RWPE1 (cell line): ENCODE measurements around the gene LSM2.
A peak's percentile ranks its signal among the peaks of the same experiment; 100 is the strongest.
"Not testable (repeated sequence)": the region's sequence is repeated elsewhere in the genome, so short reads cannot be mapped to it uniquely, and the experiment has no call there.

ENCODE experiments used
- CTCF ChIA-PET: fragments of 350-600 bp; sonication (Branson Sonifier 250); formaldehyde crosslinking; extraction: SDS; loops from one replicate; lab custom pipeline; 2021; lab: Yijun Ruan, JAX
- POLR2A ChIA-PET: fragments of 400-600 bp; formaldehyde crosslinking; extraction: SDS; loops from one replicate; lab custom pipeline; 2020; ENCODE audit warnings: antibody characterized with exemption; ENCODE audit not compliant: low non-redundant PET; lab: Yijun Ruan, JAX
- DNase-seq: peaks from one replicate; pipeline ENCODE4 v3.0.0; 2012; ENCODE audit warnings: low spot score
- H3K27ac ChIP-seq: fragments of 450-650 bp; 2 replicates; pipeline ENCODE4 v1.5.1; 2017
- CTCF ChIP-seq: fragments of 450-650 bp; conservative IDR thresholded peaks from 2 replicates; pipeline ENCODE4 v1.5.1; 2017; ENCODE audit warnings: low read depth, mild to moderate bottlenecking

Gene LSM2

GRCh38 chr6:31826793-31827285 is 20.1 kb upstream of the LSM2 start:
- H3K27ac ChIP-seq, result peak overlapping the region; percentile 95
- DNase-seq, result peak; percentile 81
- TF ChIP-seq CTCF, result no peak
- ChIA-PET CTCF (interaction anchor here (0.7 kb wide), 1 partner anchor 1587 kb away, joined by 4 read pairs; no protein-coding TSS in a partner anchor), POLR2A (interaction anchor here (0.6 to 1.6 kb wide), 4 partner anchors 8 to 21 kb away, joined by 3 to 32 read pairs (median 6); partner anchors contain the start of genes HSPA1A, HSPA1L and LSM2)

- POLR2A ChIA-PET, result no interaction called here
- H3K27ac ChIP-seq, result peak overlapping the region; percentile 95
- TF ChIP-seq CTCF, result no peak
- DNase-seq, result no peak
- CTCF ChIA-PET, result no interaction called here
Observed at GRCh38 chr6:31825553-31825952, 18.8 kb upstream of the LSM2 start.

- CTCF ChIA-PET, result interaction anchor here (0.6 kb wide), 1 partner anchor 15 kb away, joined by 4 read pairs; no protein-coding TSS in a partner anchor
- POLR2A ChIA-PET, result interaction anchor here (1.1 kb wide), 1 partner anchor 17 kb away, joined by 3 read pairs; the partner anchor contains the start of gene LSM2
- DNase-seq, result not testable (repeated sequence)
- peak overlapping the region; percentile 99 for H3K27ac ChIP-seq
Observed at GRCh38 chr6:31823592-31824196, 16.9 kb upstream of the LSM2 start.

- ChIA-PET POLR2A (interaction anchor here (0.5 to 0.7 kb wide), 2 partner anchors 14 to 16 kb away, joined by 3 read pairs; no protein-coding TSS in a partner anchor), CTCF (no interaction called here)
- TF ChIP-seq CTCF, result no peak
- peak overlapping the region; percentile 99 for H3K27ac ChIP-seq
- DNase-seq, result peak; percentile 59
Observed at GRCh38 chr6:31822036-31822821, 15.5 kb upstream of the LSM2 start.

- CTCF ChIA-PET, result no interaction called here
- TF ChIP-seq CTCF, result no peak
- POLR2A ChIA-PET, result interaction anchor here (0.5 to 0.7 kb wide), 2 partner anchors 15 to 17 kb away, joined by 3 read pairs; no protein-coding TSS in a partner anchor
Observed at GRCh38 chr6:31821301-31822035, 14.7 kb upstream of the LSM2 start.

GRCh38 chr6:31820399-31820798 is 13.6 kb upstream of the LSM2 start:
- DNase-seq, POLR2A ChIA-PET: not testable (repeated sequence)
- peak overlapping the region; percentile 69 for H3K27ac ChIP-seq
- CTCF ChIA-PET, result interaction anchor here (0.6 kb wide), 2 partner anchors 9 to 52 kb away, joined by 3 to 4 read pairs; no protein-coding TSS in a partner anchor

More at GRCh38 chr6:31821301-31822035, 14.7 kb upstream of the LSM2 start:
- peak overlapping the region; percentile 99 for H3K27ac ChIP-seq
- peak; percentile 30 for DNase-seq

- no peak for DNase-seq
- ChIA-PET CTCF (interaction anchor here (0.6 kb wide), 2 partner anchors 10 to 52 kb away, joined by 3 to 4 read pairs; no protein-coding TSS in a partner anchor), POLR2A (no interaction called here)
- TF ChIP-seq CTCF, result no peak
- peak overlapping the region; percentile 69 for H3K27ac ChIP-seq
Observed at GRCh38 chr6:31819871-31820299, 13.1 kb upstream of the LSM2 start.

- not testable (repeated sequence) for DNase-seq
- POLR2A ChIA-PET, result interaction anchor here (0.5 to 1.0 kb wide), 3 partner anchors 9 to 13 kb away, joined by 3 to 4 read pairs (median 3); partner anchors contain the start of genes HSPA1B and LSM2
- peak overlapping the region; percentile 81 for H3K27ac ChIP-seq
- CTCF ChIA-PET, result interaction anchor here (0.6 to 1.0 kb wide), 2 partner anchors 13 to 40 kb away, joined by 3 to 11 read pairs; no protein-coding TSS in a partner anchor
Observed at GRCh38 chr6:31817929-31818511, 11.3 kb upstream of the LSM2 start.
